ENCODE measurements around the gene HSDL2. TPM values are rescaled to one million over a fixed set of nuclear protein-coding genes. Genes with fewer than 3 reads are reported as not detected.

HSDL2 gene
- total RNA-seq, 3 donors from 2014 or later = 35.7 to 40.8 (median 38.1) TPM

DNA sequence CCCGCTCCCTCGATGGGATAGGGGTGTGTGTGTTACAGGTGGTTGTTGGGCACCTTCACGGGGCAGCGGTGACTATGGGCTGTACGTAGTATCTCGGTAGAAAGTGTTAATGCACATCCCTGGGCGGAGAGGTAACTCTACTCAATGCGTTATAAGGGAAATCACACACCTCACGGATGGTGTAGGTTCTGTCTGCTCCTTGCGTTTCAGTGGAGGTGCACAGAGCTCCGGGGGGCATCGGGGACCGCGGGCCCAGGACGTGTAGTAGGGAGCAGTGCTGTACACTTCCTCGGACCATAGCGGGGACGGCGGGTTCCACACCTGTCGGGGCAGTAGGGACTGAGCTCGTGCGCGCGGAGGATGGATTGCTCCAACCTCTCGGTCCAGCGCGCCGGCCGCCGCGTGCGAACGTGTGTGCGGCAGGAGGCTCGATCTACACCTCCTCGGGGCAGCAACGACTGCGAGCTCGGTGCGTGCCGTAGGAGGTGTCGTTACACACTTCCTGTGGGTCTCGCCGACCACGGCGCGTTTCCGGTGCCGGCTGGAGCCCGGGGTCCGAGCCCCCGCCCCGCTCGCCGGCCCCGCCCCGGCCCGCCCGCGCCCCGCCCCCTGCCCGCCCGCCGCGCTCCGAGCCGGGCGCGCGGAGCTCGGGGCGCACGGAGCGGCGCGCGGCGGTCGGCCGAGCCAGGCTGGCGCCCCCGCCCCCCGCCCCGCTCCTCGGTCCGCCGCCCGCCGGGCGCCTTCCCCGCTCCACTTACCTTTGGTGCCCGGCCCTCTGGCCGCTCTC, 106.5 kb downstream of the HSDL2 start, which contains the start of gene KIAA1958:
KIAA1958 (plus strand) TSS at position 607 of the 787 bp plus-strand sequence. CDS start 87,254 bp downstream, outside the sequence.
- ATAC-seq (peak; percentile 96), DNase-seq (peak; percentile 87 to 94 (median 91))
- intact Hi-C loops (cut with DNase I, micrococcal nuclease) = no loop called here
- Histone ChIP-seq H3K36me3 (ENCODE audit: low read depth) (no peaks in the 10 kb centered on the region), H3K9me3 (no peaks in the 10 kb centered on the region), H3K4me3 (peak within 1 kb of the TSS; percentile 86), H3K4me1 (ENCODE audit: low read depth) (peaks cover 8% of the 10 kb centered on the region)
- TF ChIP-seq, protein P1, sequence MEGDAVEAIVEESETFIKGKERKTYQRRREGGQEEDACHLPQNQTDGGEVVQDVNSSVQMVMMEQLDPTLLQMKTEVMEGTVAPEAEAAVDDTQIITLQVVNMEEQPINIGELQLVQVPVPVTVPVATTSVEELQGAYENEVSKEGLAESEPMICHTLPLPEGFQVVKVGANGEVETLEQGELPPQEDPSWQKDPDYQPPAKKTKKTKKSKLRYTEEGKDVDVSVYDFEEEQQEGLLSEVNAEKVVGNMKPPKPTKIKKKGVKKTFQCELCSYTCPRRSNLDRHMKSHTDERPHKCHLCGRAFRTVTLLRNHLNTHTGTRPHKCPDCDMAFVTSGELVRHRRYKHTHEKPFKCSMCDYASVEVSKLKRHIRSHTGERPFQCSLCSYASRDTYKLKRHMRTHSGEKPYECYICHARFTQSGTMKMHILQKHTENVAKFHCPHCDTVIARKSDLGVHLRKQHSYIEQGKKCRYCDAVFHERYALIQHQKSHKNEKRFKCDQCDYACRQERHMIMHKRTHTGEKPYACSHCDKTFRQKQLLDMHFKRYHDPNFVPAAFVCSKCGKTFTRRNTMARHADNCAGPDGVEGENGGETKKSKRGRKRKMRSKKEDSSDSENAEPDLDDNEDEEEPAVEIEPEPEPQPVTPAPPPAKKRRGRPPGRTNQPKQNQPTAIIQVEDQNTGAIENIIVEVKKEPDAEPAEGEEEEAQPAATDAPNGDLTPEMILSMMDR (IDR thresholded peaks at IDR 0.05) = no peak

DNA sequence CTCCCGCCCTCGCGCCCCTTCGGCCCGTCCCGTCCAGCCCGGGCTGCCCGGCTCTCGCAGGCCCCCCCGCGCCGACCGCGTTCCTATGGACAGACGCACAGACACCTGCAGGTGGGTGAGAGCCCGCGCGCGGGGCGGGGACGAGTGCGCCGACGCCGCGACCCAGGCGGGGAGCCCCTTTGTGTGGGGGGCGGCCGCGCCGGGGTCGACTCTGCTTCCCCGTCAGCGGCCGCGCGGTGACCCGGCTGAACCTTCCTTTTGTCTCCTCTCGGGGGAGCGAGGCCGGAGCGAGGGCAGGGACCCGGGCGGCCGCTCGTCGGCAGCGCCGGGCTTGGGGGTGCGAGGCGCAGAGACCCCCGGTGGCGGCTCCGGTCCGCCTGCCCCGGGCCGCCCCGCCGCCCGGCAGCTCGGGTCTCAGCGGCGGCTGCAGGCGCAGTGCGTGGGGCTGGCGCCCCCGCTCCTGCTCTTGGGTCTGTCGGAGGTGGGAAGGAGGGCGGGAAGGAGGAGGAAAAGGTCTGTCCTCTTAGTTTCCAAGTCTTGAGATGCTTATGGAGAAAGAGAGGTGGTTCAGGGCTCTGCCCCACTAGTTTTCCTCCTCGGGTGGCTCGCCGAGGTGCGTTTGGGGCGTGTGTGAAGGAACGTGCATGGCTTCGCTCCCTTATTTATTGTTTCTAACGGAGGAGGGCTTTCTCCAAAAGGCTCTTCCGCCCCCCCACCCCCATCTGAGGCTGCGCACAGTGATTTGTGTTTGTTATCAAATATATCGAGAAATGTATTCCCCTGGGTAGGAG, 107.3 kb downstream of the HSDL2 start:
- DNase-seq (peak; percentile 76 to 83 (median 82)), ATAC-seq (peak; percentile 57)
- no peaks in the 10 kb centered on the region for H3K9me3 ChIP-seq
- TF ChIP-seq, protein P1 (IDR thresholded peaks at IDR 0.05) = no peak
- peak overlapping the region; percentile 86 for H3K4me3 ChIP-seq
- intact Hi-C loops (cut with DNase I, micrococcal nuclease) = no loop called here
- H3K4me1 ChIP-seq (ENCODE audit: low read depth) = peaks cover 8% of the 10 kb centered on the region
- no peaks in the 10 kb centered on the region for H3K36me3 ChIP-seq (ENCODE audit: low read depth)

DNA sequence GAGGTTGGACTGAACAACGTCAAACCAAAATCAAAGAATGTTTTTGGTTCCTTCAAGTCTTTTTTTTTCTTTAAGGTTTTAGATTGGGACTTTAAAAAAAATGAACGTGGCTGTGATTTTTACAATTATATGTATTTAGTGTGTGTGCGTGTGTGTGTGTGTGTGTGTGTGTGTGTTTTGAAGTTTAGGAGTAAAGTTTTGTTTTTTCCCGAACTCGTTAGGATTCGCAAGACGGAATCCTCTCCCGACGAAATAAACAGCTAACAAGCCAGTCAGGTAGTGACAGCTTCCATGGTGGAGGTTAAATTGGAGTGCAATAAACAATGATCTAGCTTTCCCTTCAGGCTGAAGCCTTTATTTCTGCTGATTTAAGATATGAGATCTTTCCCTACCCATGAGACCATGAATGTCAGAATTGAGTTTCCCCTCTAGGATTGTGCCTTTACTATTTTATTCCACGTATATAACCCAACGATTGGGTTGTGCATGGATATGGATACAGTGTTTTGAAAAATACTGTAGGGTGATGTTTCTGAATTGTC, 108.0 kb downstream of the HSDL2 start:
- no peaks in the 10 kb centered on the region for H3K36me3 ChIP-seq (ENCODE audit: low read depth)
- H3K9me3 ChIP-seq = no peaks in the 10 kb centered on the region
- no peak overlapping the region for H3K4me3 ChIP-seq
- TF ChIP-seq, protein P1 (IDR thresholded peaks at IDR 0.05) = no peak
- no peak for ATAC-seq
- peaks cover 8% of the 10 kb centered on the region for H3K4me1 ChIP-seq (ENCODE audit: low read depth)
- intact Hi-C loops (cut with DNase I, micrococcal nuclease) = no loop called here
- DNase-seq = peak in 1 of 3 donors; percentile 13

DNA sequence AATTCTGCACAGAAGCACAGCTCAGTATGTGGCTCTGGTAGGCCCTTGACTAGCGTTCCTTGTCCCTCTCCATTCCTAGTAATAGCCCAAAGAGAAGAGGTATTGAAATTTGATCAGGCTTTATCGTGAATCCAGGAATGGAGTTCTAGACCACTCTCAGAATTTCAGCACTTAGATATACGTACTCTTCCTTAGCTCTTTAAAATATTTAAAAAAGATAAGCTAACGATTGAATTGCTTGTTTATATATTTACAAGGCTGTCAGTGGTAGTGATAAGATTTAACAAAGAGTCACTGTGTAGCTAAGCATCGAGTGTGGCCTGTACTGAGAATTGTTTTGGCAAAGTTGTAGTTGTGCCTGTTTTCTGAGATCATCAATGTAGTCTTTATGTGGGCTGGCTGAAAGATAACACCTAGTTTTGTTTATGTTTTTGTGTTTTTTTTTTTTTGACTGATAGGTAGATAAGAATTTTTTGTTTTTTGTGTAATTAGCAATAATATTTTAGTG, 109.2 kb downstream of the HSDL2 start:
- intact Hi-C loops (cut with DNase I, micrococcal nuclease) = no loop called here

More for the DNA sequence above, 109.2 kb downstream of the HSDL2 start:
- H3K36me3 ChIP-seq (ENCODE audit: low read depth) = no peaks in the 10 kb centered on the region
- H3K9me3 ChIP-seq = peaks cover 11% of the 10 kb centered on the region
- DNase-seq (no peak), ATAC-seq (no peak)
- peaks cover 8% of the 10 kb centered on the region for H3K4me1 ChIP-seq (ENCODE audit: low read depth)
- H3K4me3 ChIP-seq = no peak overlapping the region
- TF ChIP-seq, protein P1 (IDR thresholded peaks at IDR 0.05) = no peak
